ENCODE measurements around the gene BEND7. TPM values are rescaled to one million over a fixed set of nuclear protein-coding genes. Genes with fewer than 3 reads are reported as not detected.

The BEND7 gene
- total RNA-seq, 1 donor from 2014 or later, result 31.1 TPM

DNA sequence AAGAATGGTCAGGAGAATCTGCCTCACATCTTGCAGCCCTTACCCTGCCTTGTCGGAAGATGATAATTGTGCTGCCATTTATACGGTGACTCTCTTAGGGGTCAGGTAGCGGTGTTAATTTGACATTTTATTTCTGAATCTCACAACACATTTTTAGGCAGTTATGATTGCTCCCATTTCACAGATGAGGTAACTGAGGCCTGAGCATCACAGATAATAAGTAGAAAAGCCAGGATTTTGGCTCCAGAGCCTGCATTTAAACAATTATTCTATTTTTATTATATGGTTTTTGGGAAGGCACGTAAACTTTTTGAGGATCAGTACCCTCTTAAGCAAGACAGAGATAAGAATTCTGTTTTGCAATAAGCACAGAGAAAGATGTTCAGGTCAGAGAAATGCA lies 103.4 kb downstream of the BEND7 start:
- intact Hi-C loops (cut with DNase I), result no loop called here
- TF ChIP-seq, protein P1, sequence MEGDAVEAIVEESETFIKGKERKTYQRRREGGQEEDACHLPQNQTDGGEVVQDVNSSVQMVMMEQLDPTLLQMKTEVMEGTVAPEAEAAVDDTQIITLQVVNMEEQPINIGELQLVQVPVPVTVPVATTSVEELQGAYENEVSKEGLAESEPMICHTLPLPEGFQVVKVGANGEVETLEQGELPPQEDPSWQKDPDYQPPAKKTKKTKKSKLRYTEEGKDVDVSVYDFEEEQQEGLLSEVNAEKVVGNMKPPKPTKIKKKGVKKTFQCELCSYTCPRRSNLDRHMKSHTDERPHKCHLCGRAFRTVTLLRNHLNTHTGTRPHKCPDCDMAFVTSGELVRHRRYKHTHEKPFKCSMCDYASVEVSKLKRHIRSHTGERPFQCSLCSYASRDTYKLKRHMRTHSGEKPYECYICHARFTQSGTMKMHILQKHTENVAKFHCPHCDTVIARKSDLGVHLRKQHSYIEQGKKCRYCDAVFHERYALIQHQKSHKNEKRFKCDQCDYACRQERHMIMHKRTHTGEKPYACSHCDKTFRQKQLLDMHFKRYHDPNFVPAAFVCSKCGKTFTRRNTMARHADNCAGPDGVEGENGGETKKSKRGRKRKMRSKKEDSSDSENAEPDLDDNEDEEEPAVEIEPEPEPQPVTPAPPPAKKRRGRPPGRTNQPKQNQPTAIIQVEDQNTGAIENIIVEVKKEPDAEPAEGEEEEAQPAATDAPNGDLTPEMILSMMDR (IDR thresholded peaks at IDR 0.05), result no peak
- no peak overlapping the region for H3K27ac ChIP-seq
- H3K27me3 ChIP-seq, result no peaks in the 10 kb centered on the region
- no peaks in the 10 kb centered on the region for H3K36me3 ChIP-seq
- no peak for ATAC-seq
- H3K4me1 ChIP-seq, result no peaks in the 10 kb centered on the region
- H3K9me3 ChIP-seq, result no peaks in the 10 kb centered on the region
- H3K4me3 ChIP-seq, result no peak overlapping the region
- no peak for DNase-seq

DNA sequence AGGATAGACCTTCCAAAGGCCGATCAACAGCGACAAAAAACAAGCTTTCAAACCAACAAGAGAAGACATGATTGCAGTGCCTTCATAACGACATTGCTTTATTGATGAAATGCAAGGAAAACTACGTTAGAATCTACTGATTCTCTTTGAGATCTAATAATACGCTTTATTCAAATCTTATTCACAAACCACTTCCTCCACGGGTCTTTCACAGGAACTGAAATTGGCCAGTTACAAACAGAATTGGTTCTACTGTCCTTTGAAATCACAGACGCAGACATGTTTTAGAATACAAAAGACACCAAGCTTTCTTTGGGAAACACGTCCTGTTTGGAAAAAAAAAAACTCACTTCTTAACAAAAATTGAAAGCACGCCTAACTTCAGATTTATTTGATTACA lies 106.0 kb downstream of the BEND7 start:
- H3K36me3 ChIP-seq, result no peaks in the 10 kb centered on the region
- no peaks in the 10 kb centered on the region for H3K9me3 ChIP-seq
- H3K4me3 ChIP-seq, result no peak overlapping the region
- intact Hi-C loops (cut with DNase I), result no loop called here
- no peaks in the 10 kb centered on the region for H3K27me3 ChIP-seq
- DNase-seq (no peak), ATAC-seq (no peak)
- H3K4me1 ChIP-seq, result no peaks in the 10 kb centered on the region
- H3K27ac ChIP-seq, result no peak overlapping the region
- TF ChIP-seq, protein P1 (IDR thresholded peaks at IDR 0.05), result no peak

DNA sequence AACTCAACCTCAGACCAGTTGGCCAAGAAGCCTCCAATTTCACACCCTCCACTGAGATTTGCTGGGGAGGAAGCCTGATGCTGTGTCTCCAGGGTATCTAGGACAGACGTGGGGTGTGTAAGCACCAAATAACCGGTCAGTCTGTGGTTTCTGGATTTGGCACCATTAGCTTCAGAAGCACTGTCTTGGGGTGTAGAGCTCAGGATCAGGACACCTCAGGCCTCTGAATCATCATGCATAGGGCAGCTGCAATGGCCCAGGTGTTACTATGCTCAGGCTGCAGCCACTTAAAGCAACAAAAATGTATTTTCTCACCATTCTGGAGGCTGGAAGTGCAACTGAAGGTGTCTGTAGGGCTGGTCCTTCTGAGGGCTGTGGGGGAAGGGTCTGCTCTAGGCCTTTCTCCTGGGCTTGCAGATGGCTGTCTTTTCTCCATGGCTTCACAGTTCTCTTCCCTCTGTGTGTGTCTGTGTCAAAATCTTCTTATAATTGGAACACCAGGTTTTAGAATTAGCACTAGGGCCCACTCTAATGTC lies 107.4 kb downstream of the BEND7 start:
- H3K4me3 ChIP-seq, result no peak overlapping the region
- no peaks in the 10 kb centered on the region for H3K27me3 ChIP-seq
- TF ChIP-seq, protein P1 (IDR thresholded peaks at IDR 0.05), result no peak
- intact Hi-C loops (cut with DNase I), result no loop called here
- no peaks in the 10 kb centered on the region for H3K4me1 ChIP-seq
- H3K27ac ChIP-seq, result no peak overlapping the region
- ATAC-seq (no peak), DNase-seq (no peak)
- no peaks in the 10 kb centered on the region for H3K36me3 ChIP-seq
- H3K9me3 ChIP-seq, result no peaks in the 10 kb centered on the region

DNA sequence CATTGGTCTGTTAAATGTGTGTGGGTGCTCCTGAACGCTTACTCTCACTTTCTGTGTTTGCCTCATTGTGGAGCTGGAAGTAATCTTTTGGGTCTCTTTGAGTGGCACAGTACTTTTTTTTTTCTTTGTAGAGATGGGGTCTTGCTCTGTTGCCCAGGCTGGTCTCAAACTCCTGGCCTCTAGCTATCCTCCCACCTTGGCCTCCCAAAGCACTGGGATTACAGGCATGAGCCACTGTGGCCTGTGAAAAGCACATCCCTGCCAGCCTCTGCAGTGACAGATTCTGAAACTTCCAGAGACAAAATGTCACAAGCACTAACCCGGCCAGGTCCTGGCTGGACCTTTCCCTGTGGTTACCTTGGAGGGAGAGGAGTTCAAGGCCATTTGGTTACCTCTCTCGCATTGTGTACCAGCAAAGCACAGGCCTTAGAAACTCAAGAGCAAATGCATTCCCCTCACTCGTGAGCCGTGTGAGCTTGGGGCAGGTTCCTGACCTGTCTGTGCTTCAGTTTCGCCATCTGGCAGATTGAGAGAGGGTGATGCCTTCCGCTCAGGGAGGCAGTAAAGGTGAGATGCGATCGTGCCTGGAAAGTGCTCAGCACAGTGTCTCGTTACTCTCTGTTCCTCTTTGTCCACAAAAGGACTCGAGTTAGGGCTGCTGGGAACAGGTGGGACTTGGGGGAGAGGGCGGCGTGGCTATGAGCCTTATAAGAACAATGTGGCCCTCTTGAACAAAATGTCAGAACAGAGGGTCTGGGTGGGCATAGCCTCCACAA lies 108.1 kb downstream of the BEND7 start:
- intact Hi-C loops (cut with DNase I), result no loop called here
- TF ChIP-seq, protein P1 (IDR thresholded peaks at IDR 0.05), result no peak
- Histone ChIP-seq H3K36me3 (no peaks in the 10 kb centered on the region), H3K4me1 (no peaks in the 10 kb centered on the region), H3K27ac (no peak overlapping the region), H3K4me3 (no peak overlapping the region), H3K27me3 (no peaks in the 10 kb centered on the region), H3K9me3 (no peaks in the 10 kb centered on the region)
- no peak for ATAC-seq
- DNase-seq, result no peak

DNA sequence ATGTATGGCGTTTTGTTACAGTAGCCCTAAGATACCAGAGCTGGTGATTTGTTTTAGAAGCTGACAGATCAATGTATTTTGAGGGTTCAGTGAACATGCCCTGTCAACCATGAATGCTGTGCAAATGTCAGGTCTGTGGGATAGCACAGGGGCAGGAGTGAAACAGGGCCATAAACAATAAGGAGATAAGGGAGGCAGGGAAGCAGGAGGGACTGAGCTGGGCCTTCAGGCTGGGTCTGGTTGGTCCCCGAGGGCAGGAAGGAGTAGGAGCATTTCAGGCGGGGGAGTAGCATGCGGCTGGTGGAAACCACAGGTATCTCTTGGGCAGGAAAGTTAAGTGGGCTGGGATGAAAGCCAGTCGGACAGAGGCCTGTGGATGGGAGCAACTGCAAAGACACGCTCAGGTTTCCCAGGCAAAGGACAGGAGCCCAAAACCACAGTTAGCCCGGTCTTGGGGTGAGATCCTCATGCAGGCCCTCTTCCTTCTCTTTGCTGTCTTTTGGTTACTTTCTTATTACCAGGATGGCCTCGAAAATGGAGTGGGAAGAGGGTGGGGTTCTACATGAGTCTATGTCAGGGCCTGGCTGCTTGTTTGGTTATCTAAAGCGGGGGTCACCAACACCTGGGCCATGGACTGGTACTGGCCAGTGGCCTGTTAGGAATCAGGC lies 111.2 kb downstream of the BEND7 start:
- H3K9me3 ChIP-seq, result no peaks in the 10 kb centered on the region
- no peak overlapping the region for H3K27ac ChIP-seq
- no peaks in the 10 kb centered on the region for H3K4me1 ChIP-seq
- intact Hi-C loops (cut with DNase I), result no loop called here
- no peaks in the 10 kb centered on the region for H3K27me3 ChIP-seq
- DNase-seq (no peak), ATAC-seq (no peak)
- no peaks in the 10 kb centered on the region for H3K36me3 ChIP-seq
- TF ChIP-seq, protein P1 (IDR thresholded peaks at IDR 0.05), result no peak
- H3K4me3 ChIP-seq, result no peak overlapping the region

Data from upper lobe of right lung (tissue), 1 donor.